ENCODE measurements around the gene LGALS9B.
"Not testable (repeated sequence)": the region's sequence is repeated elsewhere in the genome, so short reads cannot be mapped to it uniquely, and the experiment has no call there.

Gene LGALS9B

DNA sequence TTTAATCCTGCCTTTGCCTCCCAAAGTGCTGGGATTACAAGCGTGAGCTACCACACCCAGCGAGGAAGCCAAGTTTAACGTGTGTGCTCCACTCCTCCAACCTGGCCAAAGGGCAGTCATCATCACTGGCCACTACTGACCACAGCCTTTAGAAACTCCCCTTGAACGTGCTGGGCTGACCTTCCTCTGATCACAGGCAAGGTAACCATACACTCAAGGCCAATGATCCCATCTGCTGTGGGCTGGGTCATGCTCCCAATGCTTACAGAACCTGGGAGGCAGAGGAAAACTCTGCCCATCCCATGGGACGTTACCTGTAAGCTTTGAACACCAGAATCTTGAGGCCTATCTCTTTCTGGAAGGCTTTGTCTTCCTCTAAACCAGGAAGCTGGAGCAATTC, 51.9 kb downstream of the LGALS9B start:
- not testable (repeated sequence) for DNase-seq (ENCODE audit: low spot score)

GRCh38 chr17:20401306-20402022, 65.9 kb downstream of the LGALS9B start:
- not testable (repeated sequence) for DNase-seq (ENCODE audit: low spot score)

DNA sequence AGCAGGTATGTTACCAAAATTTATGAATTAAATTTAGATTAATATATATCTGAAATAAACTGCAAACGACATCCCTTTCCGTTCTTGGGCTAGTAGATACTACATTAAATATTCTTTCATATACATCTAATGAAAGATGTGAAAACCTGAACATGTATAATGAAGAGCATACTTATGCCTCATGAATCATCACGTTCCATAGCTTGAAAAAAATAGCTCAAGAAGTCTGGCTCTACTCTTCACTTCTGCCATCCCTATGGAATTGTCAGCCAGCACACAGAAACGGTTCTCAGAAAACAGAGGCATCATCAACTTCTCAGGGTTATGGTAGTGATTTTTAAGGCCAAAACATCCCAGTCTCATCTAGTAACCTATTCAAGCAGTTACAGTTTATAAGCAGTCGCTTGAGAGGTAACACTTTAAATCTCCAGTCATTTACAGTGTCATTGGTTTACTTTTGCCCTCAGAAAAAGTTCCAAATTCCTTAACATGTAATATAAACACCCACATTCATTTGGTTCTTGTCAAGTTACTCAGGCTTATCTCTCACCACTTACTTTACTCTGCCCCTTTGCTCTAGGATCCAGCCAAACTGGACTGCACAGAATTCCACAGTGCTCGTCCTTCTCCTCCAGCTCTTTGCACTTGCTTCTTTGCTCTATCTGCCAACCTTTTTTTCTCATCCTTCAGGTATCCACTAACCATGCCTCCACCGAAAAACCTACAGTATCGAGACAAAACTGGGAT, 66.6 kb downstream of the LGALS9B start:
- not testable (repeated sequence) for DNase-seq (ENCODE audit: low spot score)

Measured in hematopoietic multipotent progenitor cell treated with erythropoietin and hydrocortisone succinate and interleukin-3 and kit ligand, for 15 days (in vitro differentiated cells).